NCI-H526 (cell line): ENCODE data around the gene CHRNA4.
A peak's percentile ranks its signal among the peaks of the same experiment; 100 is the strongest.

ENCODE experiments used
- DNase-seq, 2 experiments: peaks; one replicate each; lab custom pipeline; 2025; lab: John Stamatoyannopoulos, UW

Gene CHRNA4

DNA sequence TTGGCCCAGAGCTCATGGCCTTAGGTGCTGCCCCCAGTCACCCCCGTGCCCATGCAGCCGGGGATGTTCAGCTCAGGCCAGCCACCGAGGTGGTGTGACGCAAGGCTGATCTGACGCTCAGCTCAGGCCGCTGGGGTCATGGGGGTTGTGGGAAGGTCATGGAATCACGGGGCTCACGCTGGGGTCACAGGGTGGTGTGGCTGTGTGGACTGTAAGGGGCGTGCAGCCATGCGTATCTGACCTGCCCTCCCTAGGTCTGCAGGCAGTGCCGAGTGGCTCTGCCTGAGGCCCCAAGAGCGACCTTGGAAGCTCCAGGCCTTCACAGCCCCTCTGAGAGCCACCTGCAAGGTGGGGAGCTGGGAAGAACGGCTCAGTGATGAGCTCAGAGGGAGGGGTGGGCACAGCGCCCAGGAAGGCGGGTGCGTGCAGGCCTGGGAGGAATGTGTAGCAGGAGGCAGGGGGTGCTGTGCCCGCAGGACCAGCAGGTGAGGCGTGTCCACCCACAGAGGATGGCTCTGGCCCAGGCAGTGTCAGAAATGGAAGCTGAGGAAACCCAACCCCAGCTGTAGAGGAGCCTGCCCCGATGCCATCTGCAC, 27.8 kb downstream of the CHRNA4 start:
- DNase-seq = no peak

DNA sequence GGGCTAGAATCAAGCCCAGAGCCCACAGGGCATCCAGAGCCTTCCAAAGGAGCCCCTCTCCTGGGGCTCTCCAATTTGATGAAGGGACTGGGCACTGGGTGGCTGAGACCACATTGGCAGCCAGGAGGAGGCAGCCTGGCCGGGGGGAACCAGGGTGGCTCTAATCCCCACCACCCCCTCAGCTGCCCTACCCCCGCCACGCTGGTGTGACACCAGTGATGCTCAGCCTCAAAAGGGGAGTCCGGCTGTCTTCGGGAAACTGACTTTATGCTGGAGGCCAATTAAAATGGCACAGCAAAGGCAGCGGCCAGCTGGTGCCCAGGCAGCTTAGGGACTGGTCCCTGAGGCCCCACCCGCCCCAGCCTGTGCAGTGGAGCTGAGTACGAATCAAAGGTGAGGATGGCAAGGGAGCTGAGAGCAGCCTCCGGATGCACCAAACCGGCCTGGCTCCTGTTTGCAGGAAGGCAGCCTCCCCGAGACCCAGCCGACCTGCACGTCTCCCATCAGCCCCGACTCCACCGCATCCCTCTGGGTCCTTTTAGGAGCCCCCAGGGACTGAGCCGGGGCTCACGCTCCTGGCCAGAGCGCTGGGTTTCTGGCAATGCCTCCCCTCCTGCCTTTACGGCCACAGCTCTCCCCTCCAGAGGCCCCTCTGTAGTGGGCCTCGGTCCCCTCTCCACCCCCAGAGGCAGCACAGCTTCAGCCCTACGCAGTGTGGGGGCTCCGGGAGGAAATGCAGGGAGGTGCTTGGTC, 28.5 kb downstream of the CHRNA4 start:
- no peak for DNase-seq

GRCh38 chr20:63331741-63332400, 29.3 kb downstream of the CHRNA4 start:
- no peak for DNase-seq

- DNase-seq = peak in 1 of 2 experiments; percentile 33
These were observed 30.2 kb downstream of the CHRNA4 start for GRCh38 chr20:63330940-63331339.

DNA sequence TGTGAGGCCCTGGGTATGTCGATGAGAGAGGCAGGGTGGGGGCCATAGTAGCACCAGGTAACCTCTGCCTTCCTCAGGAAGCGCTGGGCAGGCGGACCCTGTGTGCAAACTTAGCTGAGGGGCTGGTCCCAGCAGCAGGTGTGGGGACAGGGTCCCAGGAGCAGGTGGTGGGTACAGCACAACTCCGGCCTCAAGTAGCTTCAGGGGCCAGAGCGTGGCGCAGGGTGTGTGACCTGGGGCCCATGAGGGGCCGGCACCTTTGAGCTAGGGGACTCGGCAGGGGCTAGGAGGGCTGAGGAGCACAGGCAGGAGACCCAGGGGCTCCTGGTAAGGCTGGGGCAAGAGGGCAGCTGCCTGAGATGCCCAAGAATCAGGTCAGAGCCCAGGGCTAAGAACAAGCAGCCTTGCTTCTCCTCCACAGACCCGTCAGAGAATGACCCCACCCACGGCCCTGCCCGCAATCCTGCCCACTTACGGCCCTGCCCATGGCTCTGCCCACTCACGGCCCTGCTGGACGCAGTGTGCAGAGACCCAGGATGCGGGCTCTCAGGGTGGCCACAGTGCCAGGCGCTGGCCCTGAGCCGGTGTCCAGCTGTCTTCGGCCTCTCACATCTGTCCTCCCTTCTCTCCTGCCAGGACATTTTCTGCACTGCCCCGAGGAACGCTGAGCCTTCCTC, 30.9 kb downstream of the CHRNA4 start:
- DNase-seq = no peak

DNA sequence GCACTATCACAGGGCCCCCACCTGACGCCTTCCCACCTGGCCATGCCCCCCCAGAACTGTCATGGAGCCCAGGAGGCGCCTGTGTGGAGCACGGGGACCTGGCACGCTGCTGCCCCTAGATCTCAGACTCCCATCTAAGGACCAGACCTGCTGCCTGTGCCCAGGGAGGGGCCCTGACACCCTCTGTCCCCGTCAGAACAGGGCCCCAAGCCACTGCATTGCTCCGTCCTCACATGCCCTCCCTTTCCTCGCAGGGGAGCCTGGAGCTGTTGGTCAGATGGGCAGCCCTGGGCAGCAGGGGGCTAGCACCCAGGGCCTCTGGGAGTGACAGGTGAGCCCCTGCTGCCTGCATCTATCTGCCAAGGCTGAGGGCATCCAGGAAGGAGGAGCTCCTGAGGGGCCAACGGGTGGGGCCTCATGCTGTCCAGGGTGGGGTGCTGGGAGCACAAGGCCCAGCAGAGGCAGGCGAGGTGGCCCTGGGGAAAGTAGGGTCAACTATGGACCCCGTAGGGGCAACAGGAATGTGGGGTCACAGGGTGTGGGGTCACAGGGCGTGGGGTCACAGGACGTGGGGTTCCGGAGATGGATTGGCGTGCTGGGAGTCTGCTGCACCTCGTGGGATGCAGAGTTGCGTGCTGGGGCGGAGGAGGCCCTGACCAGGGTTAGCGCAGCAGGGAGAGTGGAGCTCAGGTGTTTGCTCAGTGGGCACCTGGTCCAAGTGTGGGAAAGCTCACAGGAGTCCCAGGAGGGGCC, 31.6 kb downstream of the CHRNA4 start:
- no peak for DNase-seq

DNA sequence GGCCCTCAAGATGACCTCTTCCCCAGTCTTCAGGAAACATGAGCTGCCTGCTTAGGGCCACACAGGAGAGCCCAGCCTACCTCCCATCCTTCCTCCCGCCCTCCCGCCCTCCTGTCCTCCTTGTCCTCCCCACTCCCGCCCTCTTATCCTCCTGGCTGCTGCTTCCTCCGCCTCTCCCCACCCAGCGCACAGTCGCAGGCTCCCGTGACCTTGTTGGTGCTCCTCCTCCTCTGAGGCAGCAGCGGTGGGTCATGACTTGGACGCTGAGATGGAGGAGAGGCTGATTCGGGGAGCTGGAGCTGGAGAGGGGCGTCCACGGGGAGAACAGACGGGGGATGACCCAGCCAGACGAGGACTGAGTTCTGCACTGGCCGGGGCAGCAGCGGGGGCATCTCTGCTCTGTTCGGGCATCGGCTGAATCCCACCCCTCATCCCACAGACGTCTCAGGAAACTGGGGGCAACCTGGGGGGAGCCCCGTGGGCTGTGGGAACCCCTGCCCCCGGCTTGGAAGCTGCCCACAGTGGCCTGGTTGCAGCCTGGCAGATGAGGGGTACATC, 32.4 kb downstream of the CHRNA4 start:
- no peak for DNase-seq

DNA sequence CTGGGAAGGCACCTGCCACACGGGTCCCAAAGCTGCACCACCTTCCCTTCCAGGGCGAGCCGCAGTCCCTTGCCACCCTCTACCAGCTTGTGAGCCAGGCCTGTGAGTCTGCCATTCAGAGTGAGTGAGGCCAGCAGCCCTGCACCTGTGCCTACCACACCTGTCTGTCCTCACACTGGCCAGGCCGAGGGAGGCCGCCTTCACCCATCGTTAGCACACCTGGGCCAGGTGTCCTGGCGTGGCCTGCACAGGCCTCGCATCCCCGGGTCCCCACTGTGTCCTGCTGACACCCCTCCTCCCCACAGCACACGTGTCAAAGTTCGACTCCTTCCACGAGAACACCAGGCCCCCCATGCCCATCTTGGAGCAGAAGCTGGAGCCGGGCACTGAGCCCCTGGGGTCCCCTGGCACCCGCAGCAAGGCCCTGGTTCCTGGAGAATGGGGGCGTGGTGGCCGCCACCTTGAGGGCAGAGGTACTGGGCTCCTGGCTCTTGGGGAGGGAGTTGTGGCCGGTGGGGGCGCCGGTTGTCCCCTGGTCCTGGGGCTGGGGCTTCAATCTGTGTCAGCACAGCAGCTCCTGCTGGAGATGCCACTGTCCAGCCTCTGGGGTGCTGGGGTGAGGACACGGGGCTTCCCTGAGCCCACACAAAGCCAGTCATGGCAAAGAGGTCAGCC, 33.0 kb downstream of the CHRNA4 start:
- no peak for DNase-seq

DNA sequence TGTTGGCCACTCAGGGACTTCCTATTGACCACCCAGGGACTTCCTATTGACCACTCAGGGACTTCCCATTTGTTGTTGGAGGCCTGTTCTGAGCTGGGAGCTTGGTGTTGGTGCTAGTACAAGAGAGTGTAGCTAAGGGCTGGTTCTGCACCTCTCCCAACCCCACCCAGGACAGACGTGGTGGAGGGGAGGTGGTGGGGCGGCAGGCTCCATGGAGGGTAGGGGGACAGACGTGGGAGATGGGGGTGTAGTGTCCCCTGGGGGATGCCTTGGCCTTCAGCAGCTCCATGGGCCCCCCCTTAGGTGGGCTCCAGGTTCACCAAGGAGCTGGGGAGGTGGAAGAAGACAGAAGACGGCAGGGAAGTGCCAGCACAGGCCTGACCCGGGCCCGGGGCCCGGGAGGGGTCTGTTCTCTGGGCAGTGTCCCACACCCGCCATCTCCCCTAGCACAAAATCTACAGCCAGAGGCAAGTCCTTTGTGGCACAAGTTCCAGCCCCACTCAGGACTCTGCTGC, 33.9 kb downstream of the CHRNA4 start:
- no peak for DNase-seq

- no peak for DNase-seq
These were observed 34.6 kb downstream of the CHRNA4 start for GRCh38 chr20:63326314-63327230.

DNA sequence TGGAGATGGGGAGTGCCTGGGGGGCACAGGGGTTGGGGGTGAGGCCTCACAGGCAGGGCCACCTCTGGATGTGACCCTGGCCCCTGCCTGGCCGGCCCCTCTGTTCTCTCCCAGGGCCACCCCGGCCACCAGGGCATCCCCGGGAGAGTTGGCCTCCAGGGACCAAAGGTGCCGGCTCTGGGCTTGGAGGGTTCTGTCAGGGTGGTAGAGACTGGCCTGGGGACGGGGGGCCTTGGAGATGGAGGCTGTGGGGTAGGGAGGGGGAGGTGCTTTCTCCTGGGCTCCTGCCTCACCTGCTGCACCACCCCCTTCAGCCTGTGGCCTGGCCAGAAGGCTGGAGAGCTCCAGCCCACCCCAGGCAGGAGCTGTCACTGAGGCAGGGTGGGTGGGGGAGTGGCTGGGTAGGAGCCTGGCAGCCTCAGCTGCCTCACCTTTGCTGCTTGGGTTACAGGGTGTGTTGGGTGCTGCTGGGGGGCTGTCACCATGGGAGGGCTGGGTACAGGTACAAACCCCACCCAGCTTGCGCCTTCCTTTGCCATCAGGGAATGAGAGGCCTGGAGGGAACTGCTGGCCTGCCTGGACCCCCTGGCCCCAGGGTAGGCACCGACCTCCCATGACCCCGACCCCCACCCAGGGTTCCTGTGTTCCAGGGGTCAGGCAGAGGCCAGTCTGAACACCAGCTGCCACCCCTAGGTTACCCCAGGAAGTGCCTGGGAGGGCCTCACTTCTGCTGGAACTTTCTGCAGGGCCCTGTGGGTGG, 35.4 kb downstream of the CHRNA4 start:
- no peak for DNase-seq

DNA sequence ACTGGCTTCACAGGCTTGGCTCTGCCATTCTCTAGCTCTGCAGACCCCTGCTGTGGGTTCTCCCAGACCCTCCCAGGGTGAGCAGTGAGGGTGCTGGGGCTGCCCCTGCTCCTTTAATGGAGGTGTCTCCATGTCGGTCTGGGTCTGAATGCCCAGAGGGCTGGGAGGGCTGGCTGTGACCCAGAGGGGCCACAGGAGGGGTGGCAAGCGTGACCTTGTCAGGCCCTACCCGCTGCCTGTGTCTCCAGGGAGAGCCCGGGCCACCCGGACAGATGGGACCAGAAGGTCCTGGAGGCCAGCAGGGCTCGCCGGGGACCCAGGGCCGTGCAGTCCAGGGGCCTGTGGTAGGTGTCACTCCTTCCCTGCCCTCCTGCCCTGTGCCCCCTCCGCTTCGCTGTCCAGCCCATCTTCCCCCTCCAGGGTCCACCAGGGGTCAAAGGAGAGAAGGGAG, 36.1 kb downstream of the CHRNA4 start:
- no peak for DNase-seq

DNA sequence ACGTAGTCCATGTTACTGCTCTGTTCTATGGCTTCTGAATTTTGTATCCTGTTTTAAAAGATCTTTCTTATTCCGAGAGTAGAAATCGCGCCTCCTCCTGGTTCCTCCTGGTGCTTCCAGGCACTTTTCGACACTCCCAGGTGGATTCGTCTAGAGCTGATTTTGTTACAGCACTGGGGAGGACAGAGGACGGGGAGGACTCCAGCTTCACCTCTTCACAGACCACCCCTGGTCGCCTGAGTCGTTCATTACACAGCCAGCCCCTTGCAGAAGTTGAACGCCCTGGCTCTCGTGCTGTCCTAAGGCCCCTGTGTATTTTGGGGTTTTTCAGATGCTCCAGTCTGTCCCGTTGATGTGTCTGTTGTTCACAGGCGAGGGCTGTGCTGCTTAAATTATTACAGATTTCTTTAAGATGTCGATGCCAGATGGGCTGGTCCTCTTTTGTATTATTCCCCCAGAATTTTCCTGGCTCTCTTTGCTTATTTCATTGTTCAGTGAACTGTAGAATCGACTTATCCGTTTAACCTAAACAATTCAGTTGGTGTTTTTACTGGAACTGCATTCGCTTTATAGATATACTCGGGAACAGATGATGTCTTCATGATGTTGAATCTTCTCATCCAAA, 37.7 kb downstream of the CHRNA4 start:
- no peak for DNase-seq

DNA sequence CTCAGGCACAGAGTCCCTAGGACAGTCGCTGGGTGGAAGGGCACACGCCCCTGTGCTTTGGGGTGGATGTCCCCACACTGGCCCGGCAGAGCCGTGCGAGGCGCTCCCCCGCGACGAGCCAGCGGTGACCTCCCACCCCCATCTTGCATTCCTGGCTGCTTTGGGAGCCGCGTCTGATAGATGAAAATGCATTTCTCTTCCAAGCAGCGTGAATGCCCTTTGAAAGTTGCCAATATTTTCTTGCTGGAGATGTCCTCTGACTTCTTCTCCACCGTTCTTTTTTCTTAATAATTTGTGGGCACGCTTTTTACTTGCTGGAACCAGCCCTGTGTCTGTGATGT, 38.2 kb downstream of the CHRNA4 start:
- DNase-seq = no peak

DNA sequence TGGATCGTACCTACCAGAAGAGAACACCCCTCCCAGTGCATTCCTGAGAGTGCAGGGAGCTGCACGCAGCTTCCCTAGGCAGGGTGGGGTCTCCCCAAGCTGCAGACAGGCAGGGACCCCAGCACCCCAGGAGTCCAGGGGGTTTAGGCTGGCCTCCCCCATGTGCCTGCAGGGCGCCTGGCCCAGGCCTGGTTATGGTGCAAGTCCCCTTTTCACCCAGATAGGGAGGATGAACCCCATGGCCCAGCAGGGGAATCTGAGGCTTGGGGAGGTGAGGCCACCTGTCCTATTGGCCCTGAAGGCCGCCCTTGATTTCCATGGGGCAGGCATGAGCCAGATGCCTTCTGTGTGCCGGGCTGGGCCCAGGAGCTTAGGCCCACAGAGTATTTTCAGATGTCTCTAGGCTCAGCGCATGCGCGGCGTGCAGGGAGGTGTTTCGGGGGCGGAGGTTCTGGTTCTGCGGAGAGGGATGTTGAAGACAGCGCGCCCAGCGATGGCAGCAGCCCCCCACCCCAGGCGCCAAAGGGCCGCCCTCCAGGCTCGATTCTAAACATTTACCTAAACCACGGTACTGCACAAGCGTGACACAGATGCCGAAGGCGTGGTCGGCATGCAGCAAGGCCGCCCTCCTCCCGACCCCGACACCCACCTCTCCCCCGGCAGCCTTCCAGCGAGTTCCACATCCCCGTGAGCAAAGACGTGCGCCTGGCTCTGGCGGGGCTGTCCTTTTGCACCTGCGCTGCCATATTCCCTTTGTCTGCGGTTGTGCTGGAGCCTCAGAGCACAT, 38.8 kb downstream of the CHRNA4 start:
- DNase-seq = peak in 1 of 2 experiments; percentile 42

DNA sequence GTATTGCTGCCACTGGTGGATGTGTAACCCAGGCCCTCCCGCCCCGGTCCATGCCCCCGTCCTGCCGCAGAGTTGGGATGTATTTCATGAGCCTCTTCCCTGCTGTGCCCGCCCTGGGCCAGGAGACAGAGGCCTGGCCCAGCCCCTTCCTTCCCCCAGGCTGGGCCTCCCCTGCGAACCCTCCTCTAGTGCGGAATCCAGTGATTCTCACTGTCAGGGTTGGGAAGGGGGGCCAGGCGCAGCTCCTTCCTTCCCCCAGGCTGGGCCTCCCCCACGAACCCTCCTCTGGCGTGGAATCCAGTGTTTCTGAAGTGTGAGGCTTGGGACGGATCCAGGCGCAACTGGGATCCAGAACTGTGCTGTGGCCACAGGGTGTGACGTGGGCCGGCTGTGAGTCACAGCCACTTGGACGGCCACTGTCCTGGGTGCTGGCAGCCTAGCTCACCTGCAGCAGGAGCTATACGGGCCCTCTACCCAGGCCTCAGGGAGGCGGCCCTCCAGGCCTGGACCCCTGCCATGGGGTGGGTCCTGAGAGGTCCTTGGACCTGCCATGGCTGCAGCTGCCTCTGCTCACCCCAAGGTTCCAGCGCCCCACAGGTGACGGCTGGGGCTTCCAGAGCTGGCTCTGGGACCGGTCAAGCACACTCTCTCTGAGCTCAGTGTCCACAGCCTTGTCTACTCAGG, 39.9 kb downstream of the CHRNA4 start:
- DNase-seq = no peak

DNA sequence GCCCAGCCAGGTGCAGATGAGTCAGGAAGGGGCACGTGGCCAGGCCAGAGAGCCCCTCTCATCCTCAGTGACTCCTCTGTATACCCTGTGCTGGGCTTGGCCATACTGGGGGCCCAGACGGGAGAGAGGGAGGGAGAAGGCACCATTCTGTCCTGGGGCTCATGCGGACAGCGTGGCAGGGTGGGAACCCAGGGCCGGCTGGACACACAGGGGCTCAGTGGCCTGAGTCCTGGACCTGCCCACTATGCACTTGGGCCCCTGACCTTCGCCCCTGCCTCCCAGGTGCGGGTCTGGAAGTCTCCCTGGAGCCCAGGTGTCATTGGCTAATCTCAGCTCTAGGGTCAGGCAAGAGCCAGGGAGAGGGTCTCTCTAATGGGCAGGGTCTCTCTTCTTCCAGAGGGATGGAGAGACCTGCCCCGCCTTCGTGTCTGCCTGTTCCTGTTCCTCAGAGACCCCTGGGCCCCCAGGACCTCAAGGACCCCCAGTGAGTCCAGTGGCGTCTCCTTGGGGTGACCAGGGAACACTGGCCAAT, 40.5 kb downstream of the CHRNA4 start:
- no peak for DNase-seq
